ENCODE results near the gene RNF138. TPM values are rescaled to one million over a fixed set of nuclear protein-coding genes. Genes with fewer than 3 reads are reported as not detected.

Gene RNF138
- total RNA-seq, 1 donor from 2014 or later, result 24.6 TPM

DNA sequence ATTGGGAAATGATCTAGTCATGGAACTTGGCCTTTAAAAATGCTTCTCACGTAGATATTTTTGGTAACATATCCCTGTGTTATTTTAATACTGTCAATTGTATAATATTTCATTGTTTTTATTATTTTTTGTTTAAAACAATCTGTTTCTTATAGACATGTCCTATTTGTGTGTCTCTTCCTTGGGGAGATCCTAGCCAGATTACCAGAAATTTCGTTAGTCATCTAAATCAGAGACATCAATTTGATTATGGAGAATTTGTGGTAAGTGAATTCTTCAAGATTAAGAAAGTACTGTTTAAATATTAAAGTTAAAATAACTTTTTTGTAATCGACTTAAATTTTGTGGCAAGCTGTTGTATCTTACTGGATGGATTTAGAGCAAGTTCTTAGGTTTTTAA, 34.9 kb downstream of the RNF138 start:
- Mint-ChIP-seq H3K4me1 (ENCODE audit: low read depth, unreplicated experiment) (no peaks in the 10 kb centered on the region), H3K27me3 (ENCODE audit: unreplicated experiment) (no peaks in the 10 kb centered on the region), H3K36me3 (ENCODE audit: unreplicated experiment) (no peaks in the 10 kb centered on the region), H3K4me3 (ENCODE audit: unreplicated experiment) (no peak overlapping the region), H3K27ac (ENCODE audit: unreplicated experiment) (no peak overlapping the region), H3K9me3 (ENCODE audit: unreplicated experiment) (no peaks in the 10 kb centered on the region)
- no peak for DNase-seq
- TF ChIP-seq, protein P1, sequence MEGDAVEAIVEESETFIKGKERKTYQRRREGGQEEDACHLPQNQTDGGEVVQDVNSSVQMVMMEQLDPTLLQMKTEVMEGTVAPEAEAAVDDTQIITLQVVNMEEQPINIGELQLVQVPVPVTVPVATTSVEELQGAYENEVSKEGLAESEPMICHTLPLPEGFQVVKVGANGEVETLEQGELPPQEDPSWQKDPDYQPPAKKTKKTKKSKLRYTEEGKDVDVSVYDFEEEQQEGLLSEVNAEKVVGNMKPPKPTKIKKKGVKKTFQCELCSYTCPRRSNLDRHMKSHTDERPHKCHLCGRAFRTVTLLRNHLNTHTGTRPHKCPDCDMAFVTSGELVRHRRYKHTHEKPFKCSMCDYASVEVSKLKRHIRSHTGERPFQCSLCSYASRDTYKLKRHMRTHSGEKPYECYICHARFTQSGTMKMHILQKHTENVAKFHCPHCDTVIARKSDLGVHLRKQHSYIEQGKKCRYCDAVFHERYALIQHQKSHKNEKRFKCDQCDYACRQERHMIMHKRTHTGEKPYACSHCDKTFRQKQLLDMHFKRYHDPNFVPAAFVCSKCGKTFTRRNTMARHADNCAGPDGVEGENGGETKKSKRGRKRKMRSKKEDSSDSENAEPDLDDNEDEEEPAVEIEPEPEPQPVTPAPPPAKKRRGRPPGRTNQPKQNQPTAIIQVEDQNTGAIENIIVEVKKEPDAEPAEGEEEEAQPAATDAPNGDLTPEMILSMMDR (IDR thresholded peaks at IDR 0.05; ENCODE audit: partially characterized antibody, unreplicated experiment), result no peak

DNA sequence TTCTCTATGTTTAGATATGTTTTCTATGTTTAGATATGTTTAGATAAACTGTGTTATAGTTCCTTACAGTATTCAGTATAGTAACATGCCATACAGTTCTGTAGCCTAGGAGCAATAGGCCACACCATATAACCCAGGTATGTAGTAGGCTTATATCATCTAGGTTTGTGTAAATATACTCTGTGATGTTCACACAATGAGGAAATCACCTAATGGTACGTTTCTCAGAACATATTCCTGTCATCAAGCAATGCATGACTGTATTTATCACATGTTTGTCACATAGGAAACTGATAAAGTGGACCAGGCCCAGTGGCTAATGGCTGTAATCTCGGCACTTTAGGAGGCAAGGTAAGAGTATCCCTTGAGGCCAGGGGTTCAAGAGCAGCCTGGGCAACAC, 44.0 kb downstream of the RNF138 start:
- no peaks in the 10 kb centered on the region for H3K36me3 Mint-ChIP-seq (ENCODE audit: unreplicated experiment)
- DNase-seq, result no peak
- TF ChIP-seq, protein P1 (IDR thresholded peaks at IDR 0.05; ENCODE audit: partially characterized antibody, unreplicated experiment), result no peak
- H3K27me3 Mint-ChIP-seq (ENCODE audit: unreplicated experiment), result no peaks in the 10 kb centered on the region
- no peak overlapping the region for H3K4me3 Mint-ChIP-seq (ENCODE audit: unreplicated experiment)
- H3K9me3 Mint-ChIP-seq (ENCODE audit: unreplicated experiment), result no peaks in the 10 kb centered on the region
- H3K4me1 Mint-ChIP-seq (ENCODE audit: low read depth, unreplicated experiment), result no peaks in the 10 kb centered on the region
- no peak overlapping the region for H3K27ac Mint-ChIP-seq (ENCODE audit: unreplicated experiment)

DNA sequence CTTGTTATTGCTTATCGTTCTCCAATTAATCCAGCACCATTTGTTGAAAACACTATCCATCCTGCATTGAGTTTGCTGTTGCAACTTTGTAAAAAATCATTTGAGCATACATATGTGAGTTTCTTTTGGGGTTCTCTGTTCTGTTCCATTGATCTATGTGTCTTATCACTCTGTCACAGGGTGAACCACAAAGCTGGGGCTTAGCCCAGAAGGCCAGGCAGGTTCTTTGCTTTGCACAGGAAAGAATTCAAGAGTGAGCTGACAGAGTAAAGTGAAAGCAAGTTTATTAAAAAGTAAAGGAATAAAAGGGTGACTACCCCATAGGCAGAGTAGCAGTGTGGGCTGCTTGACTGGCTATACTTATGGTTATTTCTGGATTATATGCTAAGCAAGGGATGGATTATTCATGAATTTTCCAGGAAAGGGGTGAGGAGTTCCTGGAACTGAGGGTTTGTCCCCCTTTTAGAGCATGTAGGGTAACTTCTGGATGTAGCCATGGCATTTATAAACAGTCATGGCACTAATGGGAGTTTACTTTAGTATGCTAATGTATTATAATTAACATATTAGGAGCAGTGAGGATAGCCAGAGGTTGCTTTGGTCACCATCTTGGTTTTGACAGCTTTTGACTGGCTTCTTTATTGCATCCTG, 46.8 kb downstream of the RNF138 start:
- H3K27ac Mint-ChIP-seq (ENCODE audit: unreplicated experiment), result no peak overlapping the region
- no peaks in the 10 kb centered on the region for H3K9me3 Mint-ChIP-seq (ENCODE audit: unreplicated experiment)
- no peaks in the 10 kb centered on the region for H3K27me3 Mint-ChIP-seq (ENCODE audit: unreplicated experiment)
- no peaks in the 10 kb centered on the region for H3K36me3 Mint-ChIP-seq (ENCODE audit: unreplicated experiment)
- no peak for DNase-seq
- no peak overlapping the region for H3K4me3 Mint-ChIP-seq (ENCODE audit: unreplicated experiment)
- no peaks in the 10 kb centered on the region for H3K4me1 Mint-ChIP-seq (ENCODE audit: low read depth, unreplicated experiment)
- TF ChIP-seq, protein P1 (IDR thresholded peaks at IDR 0.05; ENCODE audit: partially characterized antibody, unreplicated experiment), result no peak

DNA sequence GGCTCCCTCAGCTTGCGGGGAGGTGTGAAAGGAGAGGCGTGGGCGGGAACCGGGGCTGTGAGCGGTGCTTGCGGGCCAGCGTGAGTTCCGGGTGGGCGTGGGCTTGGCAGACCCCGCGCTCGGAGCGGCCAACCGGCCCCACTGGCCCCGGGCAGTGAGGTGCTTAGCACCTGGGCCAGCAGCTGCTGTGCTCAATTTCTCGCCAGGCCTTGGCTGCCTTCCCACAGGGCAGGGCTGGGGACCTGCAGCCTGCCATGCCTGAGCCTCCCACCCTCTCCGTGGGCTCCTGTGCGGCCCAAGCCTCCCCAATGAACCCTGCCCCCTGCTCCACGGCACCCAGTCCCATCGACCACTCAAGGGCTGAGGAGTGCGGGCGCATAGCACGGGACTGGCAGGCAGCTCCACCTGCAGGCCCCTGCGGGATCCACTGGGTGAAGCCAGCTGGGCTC, 48.2 kb downstream of the RNF138 start:
- Mint-ChIP-seq H3K27ac (ENCODE audit: unreplicated experiment) (no peak overlapping the region), H3K9me3 (ENCODE audit: unreplicated experiment) (no peaks in the 10 kb centered on the region), H3K36me3 (ENCODE audit: unreplicated experiment) (no peaks in the 10 kb centered on the region), H3K4me3 (ENCODE audit: unreplicated experiment) (no peak overlapping the region), H3K27me3 (ENCODE audit: unreplicated experiment) (no peaks in the 10 kb centered on the region), H3K4me1 (ENCODE audit: low read depth, unreplicated experiment) (no peaks in the 10 kb centered on the region)
- TF ChIP-seq, protein P1 (IDR thresholded peaks at IDR 0.05; ENCODE audit: partially characterized antibody, unreplicated experiment), result no peak
- no peak for DNase-seq

DNA sequence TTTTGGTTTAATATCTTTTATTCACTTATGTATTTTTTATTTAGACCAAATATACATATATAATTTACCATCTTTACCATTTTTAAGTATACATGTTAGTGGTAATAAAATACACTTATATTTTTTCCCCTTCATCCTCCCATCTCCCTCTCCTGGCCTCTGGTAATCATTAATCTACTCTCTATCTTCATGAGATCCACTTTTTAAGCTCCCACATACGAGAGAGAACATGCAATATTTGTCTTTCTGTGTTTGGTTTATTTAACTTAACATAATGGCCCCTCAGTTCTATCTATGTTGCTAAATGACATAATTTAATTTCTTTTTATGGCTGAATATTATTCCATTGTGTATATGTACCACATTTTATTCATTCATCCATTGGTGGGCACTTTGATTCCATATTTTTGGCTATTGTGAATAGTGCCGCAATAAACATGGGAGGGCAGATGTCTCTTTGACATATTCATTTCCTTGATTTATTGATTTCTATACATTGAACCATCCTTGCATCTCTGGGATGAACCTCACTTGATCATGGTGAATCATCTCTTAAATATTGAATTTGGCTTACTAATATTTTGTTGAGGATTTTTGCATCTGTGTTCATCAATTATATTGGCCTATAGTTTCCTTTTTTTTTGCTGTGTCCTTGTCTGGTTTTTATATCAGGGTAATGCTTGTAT, 56.7 kb downstream of the RNF138 start:
- TF ChIP-seq, protein P1 (IDR thresholded peaks at IDR 0.05; ENCODE audit: partially characterized antibody, unreplicated experiment), result no peak
- no peak for DNase-seq
- peaks cover 4% of the 10 kb centered on the region for H3K4me1 Mint-ChIP-seq (ENCODE audit: low read depth, unreplicated experiment)
- no peaks in the 10 kb centered on the region for H3K36me3 Mint-ChIP-seq (ENCODE audit: unreplicated experiment)
- H3K9me3 Mint-ChIP-seq (ENCODE audit: unreplicated experiment), result peaks cover 2% of the 10 kb centered on the region
- no peak overlapping the region for H3K4me3 Mint-ChIP-seq (ENCODE audit: unreplicated experiment)
- H3K27ac Mint-ChIP-seq (ENCODE audit: unreplicated experiment), result no peak overlapping the region
- H3K27me3 Mint-ChIP-seq (ENCODE audit: unreplicated experiment), result no peaks in the 10 kb centered on the region

Data from glutamatergic neuron (in vitro differentiated cells).